Panc1 (cell line): ENCODE data around the gene EFNA5.

Source experiments
- CTCF ChIP-seq: fragments of 450-650 bp; IDR thresholded peaks from 2 replicates; pipeline ENCODE4 v1.5.1; 2017; ENCODE audit warnings: mild to moderate bottlenecking
- POLR2AphosphoS5 ChIP-seq: IDR thresholded peaks from 2 replicates; pipeline ENCODE4 v1.6.1; 2012; ENCODE audit warnings: mild to moderate bottlenecking, low read depth, low read length, moderate library complexity

GRCh38 chr5:107597803-107598202, 72.9 kb downstream of the EFNA5 start:
- TF ChIP-seq CTCF (no peak), POLR2AphosphoS5 (no peak)
